ENCODE results near the gene WNK2.
A peak's percentile ranks its signal among the peaks of the same experiment; 100 is the strongest.

WNK2 gene

GRCh38 chr9:93297659-93298497 lies 113.9 kb downstream of the WNK2 start:
- no peak for DNase-seq

- no peak for DNase-seq
Measured at GRCh38 chr9:93298498-93299417, 114.8 kb downstream of the WNK2 start.

- DNase-seq = no peak
Measured at GRCh38 chr9:93299418-93300174, 115.7 kb downstream of the WNK2 start.

GRCh38 chr9:93300175-93300572 lies 116.2 kb downstream of the WNK2 start:
- no peak for DNase-seq

- DNase-seq = no peak
Measured at GRCh38 chr9:93300585-93301081, 116.7 kb downstream of the WNK2 start.

- no peak for DNase-seq
Measured at GRCh38 chr9:93301291-93301811, 117.4 kb downstream of the WNK2 start.

DNA sequence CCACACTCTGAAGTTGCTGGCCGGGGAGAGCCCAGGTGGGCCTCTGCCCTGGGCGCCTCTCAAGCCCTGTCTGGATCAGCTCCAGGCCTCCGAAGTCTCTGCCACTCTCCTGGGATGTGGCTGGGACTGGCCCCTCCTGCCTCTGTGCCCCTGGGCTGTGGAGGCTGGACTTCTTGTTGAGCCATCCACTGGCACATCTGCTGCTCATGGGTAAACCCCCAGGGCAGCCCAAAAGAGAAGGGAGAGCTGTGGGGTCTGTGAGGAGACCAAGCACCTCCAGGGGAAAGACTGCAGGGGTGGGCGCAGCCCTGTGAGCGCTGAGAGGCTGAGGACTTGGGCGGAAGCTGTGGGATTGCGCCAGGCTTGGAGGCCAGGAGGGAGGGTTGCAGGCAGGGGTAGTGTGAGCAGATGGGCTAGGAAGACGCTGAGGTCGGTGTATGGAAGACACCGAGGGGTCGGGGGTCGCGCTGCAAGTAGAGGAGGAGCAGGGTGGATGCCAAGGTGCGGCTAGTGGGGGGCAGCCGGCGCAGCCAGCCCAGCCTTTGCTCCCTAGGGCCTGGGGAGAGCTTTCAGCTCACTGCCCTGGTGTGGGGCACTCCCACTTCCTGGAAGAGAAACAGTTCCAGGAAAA lies 118.1 kb downstream of the WNK2 start:
- no peak for DNase-seq

DNA sequence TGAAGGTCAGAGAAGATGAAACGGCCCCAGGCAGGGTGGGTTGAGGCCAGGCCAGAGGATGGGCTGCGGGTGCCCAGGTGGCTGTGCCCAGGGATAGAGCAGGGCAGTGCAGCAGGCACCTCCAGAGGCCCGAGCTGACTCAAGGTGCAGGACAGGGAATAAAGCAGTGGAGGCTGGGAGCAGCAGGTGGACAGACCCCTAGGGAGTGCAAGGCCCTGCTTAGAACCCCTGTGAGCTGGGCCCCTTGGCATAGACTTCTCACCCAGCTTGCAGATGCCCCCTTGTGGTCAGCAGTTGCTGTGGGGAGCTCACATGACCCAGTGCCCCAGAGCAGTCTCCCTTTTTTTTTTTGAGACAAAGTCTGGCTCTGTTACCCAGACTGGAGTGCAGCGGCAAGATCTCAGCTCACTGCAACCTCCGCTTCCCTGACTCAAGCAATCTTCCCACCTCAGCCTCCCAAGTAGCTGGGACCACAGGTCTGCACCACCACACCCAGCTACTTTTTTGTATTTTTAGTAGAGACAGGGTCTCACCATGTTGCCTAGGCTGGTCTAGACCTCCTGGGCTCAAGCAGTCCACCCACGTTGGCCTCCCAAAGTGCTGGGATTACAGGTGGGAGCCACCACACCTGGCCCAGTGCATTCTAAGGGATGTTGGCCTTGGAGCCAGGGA lies 118.8 kb downstream of the WNK2 start:
- DNase-seq = no peak

- DNase-seq = no peak
Measured at GRCh38 chr9:93303258-93303771, 119.4 kb downstream of the WNK2 start.

DNA sequence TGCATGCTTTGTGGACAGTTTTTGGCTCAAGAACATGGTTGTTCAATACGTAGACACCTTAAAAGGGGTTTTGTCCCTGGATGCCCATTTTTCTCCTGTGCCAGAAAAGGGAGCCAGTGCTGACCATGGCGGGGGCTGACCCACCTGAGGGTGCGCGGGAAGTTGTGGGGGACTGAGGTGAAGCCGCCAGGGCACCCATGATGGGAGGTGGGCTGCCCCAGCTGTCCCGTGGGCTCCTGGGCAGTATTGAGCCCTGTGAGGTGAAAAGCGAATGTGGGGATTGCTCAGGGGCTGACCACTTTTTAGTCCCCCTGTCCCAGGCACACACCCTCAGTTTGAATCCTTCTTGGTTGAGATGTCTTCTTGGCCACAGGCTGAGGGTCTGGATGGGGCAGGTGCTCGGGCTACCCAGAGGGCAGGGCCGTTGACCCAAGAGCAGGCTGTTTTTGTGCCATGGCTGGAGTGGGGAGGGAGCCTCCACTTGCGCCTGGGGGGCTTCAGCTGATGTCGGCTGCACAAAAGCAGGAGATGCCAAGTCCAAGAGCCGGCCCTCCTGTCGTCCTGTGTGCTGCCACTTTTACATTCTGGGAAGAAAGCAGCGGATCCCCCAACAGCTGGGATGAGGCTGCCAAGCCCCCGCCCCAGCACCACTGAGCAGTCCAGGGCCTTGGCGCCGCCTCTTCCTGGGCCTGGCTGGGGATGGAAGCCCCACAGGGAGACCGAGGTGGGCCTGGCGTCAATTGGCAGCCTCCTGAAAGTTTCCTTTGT lies 120.1 kb downstream of the WNK2 start:
- DNase-seq = no peak

DNA sequence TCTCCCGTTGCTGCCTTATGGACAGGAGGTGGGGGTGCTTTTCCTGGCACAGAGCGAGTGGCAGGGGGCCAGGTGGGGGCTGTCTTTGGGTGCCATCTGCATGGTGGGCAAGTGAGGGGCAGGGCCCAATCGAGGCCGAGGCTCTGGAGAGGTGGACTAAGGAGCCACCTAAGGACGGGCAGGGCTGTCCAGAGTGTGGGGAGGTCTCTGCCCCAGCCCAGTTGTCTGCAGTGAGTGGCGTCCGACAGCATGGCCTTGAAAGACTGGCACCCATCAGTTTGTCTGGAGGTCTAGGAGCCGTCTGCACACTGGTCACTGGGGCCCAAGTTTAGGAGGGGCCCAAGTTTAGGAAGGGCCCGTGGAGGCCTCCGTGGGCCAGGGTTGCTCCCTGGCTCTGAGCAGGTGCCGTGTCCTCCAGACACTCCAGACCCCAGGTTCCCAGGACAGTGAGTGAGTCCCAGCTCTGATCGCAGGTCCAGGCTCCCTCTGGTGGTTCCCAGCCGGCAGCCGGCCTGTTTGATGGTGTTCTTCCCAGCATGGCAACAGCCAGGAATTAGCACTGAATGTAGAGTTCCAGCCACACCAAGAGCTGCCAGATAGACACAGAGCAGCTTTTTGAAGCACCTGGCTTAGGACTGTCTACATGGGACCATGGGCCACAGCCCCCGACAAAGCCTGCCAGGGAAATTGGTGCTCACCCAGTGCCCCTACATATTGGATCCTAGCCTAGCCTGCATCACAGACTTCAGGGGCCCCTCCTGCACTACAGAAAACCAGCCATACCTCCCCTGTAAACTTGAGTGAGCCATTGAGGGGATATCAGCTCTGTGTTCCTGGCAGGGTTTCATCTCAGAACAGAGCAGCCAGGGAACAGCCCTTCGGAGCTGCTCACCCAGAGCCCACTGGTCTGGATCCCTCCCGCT lies 120.9 kb downstream of the WNK2 start:
- DNase-seq = peak; percentile 77

- no peak for DNase-seq
Measured at GRCh38 chr9:93305497-93306020, 121.6 kb downstream of the WNK2 start.

DNA sequence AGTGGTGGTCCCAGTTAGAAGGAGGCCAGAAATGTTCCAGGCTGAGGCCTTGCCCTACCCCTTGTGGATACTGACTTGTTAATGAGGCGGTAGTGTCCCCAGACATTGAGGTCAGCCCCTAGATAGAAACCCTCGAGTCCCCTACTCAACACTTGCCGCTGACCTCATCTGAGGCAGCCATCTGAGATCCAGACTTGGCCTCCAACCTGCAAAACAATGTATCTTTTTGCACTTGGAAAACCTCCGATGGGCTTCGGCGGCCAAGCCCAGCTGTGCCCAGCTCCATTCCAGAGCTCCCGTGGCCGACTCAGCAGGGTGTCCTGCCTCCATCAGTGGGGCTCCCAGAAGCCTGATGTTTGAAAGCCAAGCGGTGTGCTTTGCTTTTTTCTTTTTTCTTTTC lies 122.1 kb downstream of the WNK2 start:
- DNase-seq = no peak

DNA sequence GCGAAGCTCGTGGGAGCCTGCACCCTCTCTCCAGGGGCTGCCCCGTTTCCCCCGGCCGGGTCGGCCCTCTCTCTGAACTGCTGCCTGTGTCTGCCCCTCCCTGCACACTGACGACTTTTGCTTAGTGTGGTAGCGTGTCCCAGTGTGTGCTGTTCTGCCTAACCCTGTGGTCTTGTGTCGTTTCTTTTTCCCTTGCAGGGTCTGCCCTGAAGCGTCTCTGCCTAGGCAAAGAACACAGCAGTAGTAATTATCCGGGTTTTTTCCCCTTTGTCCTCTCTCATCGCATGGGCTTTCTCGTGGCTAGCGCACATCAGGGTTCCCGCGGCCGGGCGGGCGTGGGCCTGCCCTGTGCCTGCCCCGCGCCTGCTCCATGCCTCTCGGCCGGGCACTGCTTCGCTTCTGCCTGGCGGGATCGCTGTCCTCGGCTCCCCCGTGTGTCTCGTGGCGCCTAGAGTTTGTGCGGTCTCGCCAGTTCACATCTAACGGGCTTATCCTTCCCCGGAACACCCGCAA lies 122.7 kb downstream of the WNK2 start:
- no peak for DNase-seq

GRCh38 chr9:93307468-93308157 lies 123.7 kb downstream of the WNK2 start:
- no peak for DNase-seq

DNA sequence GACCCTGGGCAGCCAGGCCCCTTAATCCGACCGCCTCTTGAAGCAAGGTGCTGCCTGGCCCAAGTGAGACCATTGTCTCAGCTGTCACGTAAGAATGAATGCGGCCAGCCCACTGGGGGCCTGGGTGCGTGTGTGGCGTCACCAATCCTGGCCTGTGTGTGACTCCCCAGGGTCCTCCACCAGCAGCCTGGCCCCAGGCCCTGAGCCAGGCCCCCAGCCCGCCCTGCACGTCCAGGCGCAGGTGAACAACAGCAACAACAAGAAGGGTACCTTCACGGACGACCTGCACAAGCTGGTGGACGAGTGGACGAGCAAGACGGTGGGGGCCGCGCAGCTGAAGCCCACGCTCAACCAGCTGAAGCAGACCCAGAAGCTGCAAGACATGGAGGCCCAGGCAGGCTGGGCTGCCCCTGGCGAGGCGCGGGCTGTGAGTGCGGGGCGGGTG lies 124.2 kb downstream of the WNK2 start:
- DNase-seq = no peak

GRCh38 chr9:93308676-93309075 lies 124.7 kb downstream of the WNK2 start:
- DNase-seq = no peak

DNA sequence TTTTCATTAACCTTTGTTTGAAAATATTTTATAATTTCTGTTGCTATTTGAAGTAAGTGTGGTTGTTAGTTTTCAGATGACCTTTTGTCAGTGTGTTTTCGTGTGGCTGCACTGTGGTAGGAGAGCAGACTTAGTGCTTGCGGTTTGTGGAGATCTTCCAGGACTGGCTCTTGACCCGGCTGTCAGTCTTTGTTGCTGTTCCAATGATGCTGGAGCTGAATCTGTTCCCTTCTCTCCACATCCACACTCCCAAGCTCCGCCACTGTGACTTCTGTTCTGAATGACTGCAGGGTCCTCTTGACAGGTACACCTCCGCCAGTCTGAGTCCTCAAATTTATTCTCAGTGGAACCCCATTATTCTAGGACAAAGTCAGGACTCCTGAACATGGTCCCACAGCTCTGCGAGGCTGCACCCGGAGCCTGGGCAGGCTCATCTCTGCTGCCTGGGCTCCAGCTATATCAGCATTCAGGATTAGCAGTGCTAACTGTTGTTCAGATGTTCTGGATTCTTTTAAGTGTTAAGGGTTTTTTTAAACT lies 126.0 kb downstream of the WNK2 start:
- DNase-seq = no peak
